Activated T-helper 1 cell treated with anti-CD3 and anti-CD28 coated beads, Interleukin-2, amount 50 U/mL, for 16 hours (primary cell): ENCODE measurements around the gene DIPK1B.
A peak's percentile ranks its signal among the peaks of the same experiment; 100 is the strongest.

Source experiments
- DNase-seq, 2 donors: peaks; one replicate each; pipeline ENCODE4 v3.0.0-alpha.2; 2020; ENCODE audit warnings: low read depth in 1 of 2, low spot score in 1 of 2

The DIPK1B gene

GRCh38 chr9:136711751-136712689, at the start of gene DIPK1B:
TSS of gene DIPK1B (plus strand) at chr9:136712572. CDS start at chr9:136712666, 94 bp downstream.
- no peak for DNase-seq

GRCh38 chr9:136662656-136663581, 49.5 kb upstream of the DIPK1B start, which contains the start of gene EGFL7:
TSS of gene EGFL7 (plus strand) at chr9:136662916. CDS start at chr9:136668283, 5,367 bp downstream.
- no peak for DNase-seq

- no peak for DNase-seq
Observed at GRCh38 chr9:136664000-136664915, 48.1 kb upstream of the DIPK1B start.

- no peak for DNase-seq
Observed at GRCh38 chr9:136665111-136665703, 47.2 kb upstream of the DIPK1B start.

GRCh38 chr9:136665704-136666371, 46.5 kb upstream of the DIPK1B start:
- peak in 1 of 2 donors; percentile 15 for DNase-seq

GRCh38 chr9:136666372-136667213, 45.8 kb upstream of the DIPK1B start:
- DNase-seq = no peak

GRCh38 chr9:136667214-136667939, 45.0 kb upstream of the DIPK1B start:
- no peak for DNase-seq

GRCh38 chr9:136667940-136668760, 44.2 kb upstream of the DIPK1B start:
- DNase-seq = no peak

GRCh38 chr9:136668983-136669790, 43.2 kb upstream of the DIPK1B start:
- DNase-seq = no peak

- DNase-seq = no peak
Observed at GRCh38 chr9:136669791-136670464, 42.4 kb upstream of the DIPK1B start.

GRCh38 chr9:136670576-136671253, 41.7 kb upstream of the DIPK1B start:
- no peak for DNase-seq

GRCh38 chr9:136671254-136671614, 41.1 kb upstream of the DIPK1B start:
- no peak for DNase-seq

GRCh38 chr9:136671646-136672430, 40.5 kb upstream of the DIPK1B start:
- peak in 1 of 2 donors; percentile 19 for DNase-seq

- DNase-seq = no peak
Observed at GRCh38 chr9:136672431-136673087, 39.8 kb upstream of the DIPK1B start.
